ENCODE data around the gene PCDHGA12. TPM values are rescaled to one million over a fixed set of nuclear protein-coding genes. Genes with fewer than 3 reads are reported as not detected.
"Not testable (repeated sequence)": the region's sequence is repeated elsewhere in the genome, so short reads cannot be mapped to it uniquely, and the experiment has no call there.

Gene PCDHGA12
- 1.8 and 2.8 TPM in 2 replicates for total RNA-seq

- peak; percentile 77 to 87 for DNase-seq (ENCODE audit: low read depth in 2 of 2)
Observed at GRCh38 chr5:141430332-141431113, at the start of gene PCDHGA12. Gene PCDHGA12, plus strand, starts transcription at chr5:141430507. Its CDS starts 253 bp downstream, at chr5:141430760.

DNA sequence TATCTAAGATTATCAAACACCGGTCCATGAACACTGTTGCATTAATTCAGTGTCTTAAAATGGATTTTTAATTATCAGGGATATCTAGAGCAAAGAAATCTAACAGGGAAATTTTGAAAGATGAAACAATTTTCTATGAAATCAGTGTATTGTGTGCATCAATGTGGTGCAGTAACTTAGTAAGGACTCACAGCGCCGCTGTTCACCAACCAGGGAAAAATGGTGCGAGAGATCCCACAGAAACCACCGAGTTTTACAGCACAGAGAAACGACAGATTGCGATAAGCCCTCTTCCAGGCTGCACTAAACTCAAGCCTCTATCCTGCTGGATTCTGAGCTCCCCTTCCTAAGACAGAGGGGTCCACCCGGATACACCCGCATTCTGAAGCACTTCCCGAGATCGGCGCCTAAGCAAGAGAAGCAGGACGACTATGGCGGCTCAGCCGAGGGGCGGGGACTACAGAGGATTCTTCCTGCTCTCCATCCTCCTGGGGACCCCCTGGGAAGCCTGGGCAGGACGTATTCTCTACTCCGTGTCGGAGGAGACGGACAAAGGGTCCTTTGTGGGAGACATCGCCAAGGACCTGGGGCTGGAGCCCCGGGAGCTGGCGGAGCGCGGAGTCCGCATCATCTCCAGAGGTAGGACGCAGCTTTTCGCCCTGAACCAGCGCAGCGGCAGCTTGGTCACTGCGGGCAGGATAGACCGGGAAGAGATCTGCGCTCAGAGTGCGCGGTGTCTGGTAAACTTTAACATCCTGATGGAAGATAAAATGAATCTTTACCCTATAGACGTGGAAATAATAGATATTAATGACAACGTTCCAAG, 47.6 kb upstream of the PCDHGA12 start, which contains the start of gene PCDHGA7:
TSS of gene PCDHGA7 (plus strand) at position 274 of the 826 bp plus-strand sequence. CDS start at position 432, 158 bp downstream.
- peak; percentile 40 to 52 for DNase-seq (ENCODE audit: low read depth in 2 of 2)

- no peak for DNase-seq (ENCODE audit: low read depth in 2 of 2)
Observed at GRCh38 chr5:141383345-141383744, 47.0 kb upstream of the PCDHGA12 start.

DNA sequence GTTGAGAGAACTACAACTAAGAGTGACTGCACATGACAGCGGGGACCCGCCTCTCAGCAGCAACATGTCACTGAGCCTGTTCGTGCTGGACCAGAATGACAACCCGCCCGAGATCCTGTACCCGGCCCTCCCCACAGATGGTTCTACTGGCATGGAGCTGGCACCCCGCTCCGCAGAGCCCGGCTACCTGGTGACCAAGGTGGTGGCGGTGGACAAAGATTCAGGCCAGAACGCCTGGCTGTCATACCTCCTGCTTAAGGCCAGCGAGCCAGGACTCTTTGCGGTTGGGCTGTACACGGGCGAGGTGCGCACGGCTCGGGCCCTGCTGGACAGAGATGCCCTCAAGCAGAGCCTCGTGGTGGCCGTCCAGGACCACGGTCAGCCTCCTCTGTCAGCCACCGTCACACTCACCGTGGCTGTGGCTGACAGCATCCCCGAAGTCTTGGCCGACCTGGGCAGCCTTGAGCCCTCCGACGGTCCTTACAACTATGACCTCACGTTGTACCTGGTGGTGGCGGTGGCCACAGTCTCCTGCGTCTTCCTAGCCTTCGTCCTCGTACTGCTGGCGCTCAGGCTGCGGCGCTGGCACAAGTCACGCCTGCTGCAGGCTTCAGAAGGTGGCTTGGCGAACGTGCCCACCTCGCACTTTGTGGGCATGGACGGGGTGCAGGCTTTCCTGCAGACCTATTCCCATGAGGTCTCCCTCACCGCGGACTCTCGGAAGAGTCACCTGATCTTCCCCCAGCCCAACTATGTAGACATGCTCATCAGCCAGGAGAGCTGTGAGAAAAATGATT, 45.6 kb upstream of the PCDHGA12 start:
- no peak for DNase-seq (ENCODE audit: low read depth in 2 of 2)

- peak; percentile 46 to 75 for DNase-seq (ENCODE audit: low read depth in 2 of 2)
Observed at GRCh38 chr5:141387557-141388311, 42.6 kb upstream of the PCDHGA12 start, which contains the start of gene PCDHGB4. Gene PCDHGB4, plus strand, starts transcription at chr5:141387698. Its CDS starts 187 bp downstream, at chr5:141387885.

- no peak for DNase-seq (ENCODE audit: low read depth in 2 of 2)
Observed at GRCh38 chr5:141388661-141389060, 41.6 kb upstream of the PCDHGA12 start.

DNA sequence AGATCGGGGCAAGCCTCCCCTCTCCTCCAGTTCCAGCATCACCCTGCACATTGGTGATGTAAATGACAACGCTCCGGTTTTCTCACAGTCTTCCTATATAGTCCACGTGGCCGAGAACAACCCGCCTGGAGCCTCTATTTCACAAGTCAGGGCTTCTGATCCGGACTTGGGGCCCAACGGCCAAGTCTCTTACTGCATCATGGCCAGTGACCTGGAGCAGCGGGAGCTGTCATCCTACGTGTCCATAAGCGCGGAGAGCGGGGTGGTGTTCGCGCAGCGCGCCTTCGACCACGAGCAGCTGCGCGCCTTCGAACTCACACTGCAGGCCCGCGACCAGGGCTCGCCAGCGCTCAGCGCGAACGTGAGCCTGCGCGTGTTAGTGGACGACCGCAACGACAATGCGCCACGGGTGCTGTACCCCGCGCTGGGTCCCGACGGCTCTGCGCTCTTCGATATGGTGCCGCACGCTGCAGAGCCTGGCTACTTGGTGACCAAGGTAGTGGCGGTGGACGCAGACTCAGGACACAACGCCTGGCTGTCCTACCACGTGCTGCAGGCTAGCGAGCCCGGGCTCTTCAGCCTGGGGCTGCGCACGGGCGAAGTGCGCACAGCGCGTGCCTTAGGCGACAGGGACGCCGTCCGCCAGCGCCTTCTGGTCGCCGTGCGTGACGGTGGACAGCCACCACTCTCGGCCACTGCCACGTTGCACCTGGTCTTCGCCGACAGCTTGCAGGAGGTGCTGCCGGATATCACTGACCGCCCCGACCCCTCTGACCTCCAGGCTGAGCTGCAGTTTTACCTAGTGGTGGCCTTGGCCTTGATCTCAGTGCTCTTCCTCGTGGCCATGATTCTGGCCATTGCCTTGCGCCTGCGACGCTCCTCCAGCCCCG, 40.9 kb upstream of the PCDHGA12 start:
- no peak for DNase-seq (ENCODE audit: low read depth in 2 of 2)

DNA sequence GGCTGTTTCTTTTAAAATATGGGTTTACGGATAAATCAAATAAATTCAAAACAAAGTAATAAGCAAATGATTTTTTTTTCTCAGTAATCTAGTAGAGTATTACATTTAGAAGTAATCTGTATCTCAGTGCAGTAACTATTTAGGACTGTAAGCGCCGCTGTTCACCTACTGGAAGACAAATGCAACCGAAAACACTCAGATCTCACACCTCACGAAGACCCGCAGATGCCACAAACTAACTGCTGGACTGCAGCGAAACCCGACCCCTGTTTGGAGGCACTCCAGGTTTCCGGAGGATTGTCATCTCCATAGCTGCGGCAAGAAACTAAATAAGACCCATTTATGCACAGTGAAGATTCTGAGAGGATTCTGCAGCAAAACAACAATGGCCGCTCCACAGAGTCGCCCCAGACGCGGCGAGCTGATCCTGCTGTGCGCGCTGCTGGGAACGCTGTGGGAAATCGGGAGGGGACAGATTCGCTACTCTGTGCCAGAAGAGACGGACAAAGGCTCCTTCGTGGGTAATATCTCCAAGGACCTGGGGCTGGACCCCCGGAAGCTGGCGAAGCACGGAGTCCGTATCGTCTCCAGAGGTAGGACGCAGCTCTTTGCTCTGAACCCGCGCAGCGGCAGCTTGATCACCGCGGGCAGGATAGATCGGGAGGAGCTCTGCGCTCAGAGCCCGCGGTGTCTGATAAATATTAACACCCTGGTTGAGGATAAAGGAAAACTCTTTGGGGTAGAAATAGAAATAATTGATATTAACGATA, 37.7 kb upstream of the PCDHGA12 start, which contains the start of gene PCDHGA8:
TSS of gene PCDHGA8 (plus strand) at position 205 of the 770 bp plus-strand sequence. CDS start at position 386, 181 bp downstream.
- DNase-seq (ENCODE audit: low read depth in 2 of 2), result no peak

GRCh38 chr5:141393267-141393666, 37.0 kb upstream of the PCDHGA12 start:
- DNase-seq (ENCODE audit: low read depth in 2 of 2), result no peak

GRCh38 chr5:141394401-141395187, 35.7 kb upstream of the PCDHGA12 start:
- DNase-seq (ENCODE audit: low read depth in 2 of 2), result not testable (repeated sequence)

- DNase-seq (ENCODE audit: low read depth in 2 of 2), result peak; percentile 56 to 73
Observed at GRCh38 chr5:141397756-141398551, 32.4 kb upstream of the PCDHGA12 start, which contains the start of gene PCDHGB5. Gene PCDHGB5, plus strand, starts transcription at chr5:141397947. Its CDS starts 181 bp downstream, at chr5:141398128.

DNA sequence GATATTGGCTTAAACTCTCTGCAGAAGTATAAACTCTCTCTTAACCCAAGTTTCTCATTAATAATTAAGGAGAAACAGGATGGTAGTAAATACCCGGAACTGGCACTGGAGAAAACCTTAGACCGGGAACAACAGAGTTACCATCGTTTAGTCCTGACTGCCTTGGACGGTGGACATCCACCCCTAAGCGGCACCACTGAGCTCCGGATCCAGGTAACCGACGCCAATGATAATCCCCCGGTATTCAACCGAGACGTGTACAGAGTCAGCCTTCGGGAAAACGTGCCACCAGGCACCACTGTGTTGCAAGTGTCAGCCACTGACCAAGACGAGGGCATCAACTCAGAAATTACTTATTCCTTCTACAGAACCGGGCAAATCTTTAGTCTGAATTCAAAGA, 31.7 kb upstream of the PCDHGA12 start:
- no peak for DNase-seq (ENCODE audit: low read depth in 2 of 2)

DNA sequence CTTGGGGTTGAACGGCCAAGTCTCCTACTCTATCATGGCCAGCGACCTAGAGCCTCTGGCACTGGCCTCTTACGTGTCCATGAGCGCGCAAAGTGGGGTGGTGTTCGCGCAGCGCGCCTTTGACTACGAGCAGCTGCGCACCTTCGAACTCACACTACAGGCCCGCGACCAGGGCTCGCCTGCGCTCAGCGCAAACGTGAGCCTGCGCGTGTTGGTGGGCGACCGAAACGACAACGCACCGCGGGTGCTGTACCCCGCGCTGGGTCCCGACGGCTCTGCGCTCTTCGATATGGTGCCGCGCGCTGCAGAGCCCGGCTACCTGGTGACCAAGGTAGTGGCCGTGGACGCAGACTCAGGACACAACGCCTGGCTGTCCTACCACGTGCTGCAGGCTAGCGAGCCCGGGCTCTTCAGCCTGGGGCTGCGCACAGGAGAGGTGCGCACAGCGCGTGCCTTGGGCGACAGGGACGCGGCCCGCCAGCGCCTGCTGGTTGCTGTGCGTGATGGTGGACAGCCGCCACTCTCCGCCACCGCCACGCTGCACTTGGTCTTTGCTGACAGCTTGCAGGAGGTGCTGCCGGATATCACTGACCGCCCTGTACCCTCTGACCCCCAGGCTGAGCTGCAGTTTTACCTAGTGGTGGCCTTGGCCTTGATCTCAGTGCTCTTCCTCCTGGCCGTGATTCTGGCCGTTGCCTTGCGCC, 30.6 kb upstream of the PCDHGA12 start:
- DNase-seq (ENCODE audit: low read depth in 2 of 2), result no peak

DNA sequence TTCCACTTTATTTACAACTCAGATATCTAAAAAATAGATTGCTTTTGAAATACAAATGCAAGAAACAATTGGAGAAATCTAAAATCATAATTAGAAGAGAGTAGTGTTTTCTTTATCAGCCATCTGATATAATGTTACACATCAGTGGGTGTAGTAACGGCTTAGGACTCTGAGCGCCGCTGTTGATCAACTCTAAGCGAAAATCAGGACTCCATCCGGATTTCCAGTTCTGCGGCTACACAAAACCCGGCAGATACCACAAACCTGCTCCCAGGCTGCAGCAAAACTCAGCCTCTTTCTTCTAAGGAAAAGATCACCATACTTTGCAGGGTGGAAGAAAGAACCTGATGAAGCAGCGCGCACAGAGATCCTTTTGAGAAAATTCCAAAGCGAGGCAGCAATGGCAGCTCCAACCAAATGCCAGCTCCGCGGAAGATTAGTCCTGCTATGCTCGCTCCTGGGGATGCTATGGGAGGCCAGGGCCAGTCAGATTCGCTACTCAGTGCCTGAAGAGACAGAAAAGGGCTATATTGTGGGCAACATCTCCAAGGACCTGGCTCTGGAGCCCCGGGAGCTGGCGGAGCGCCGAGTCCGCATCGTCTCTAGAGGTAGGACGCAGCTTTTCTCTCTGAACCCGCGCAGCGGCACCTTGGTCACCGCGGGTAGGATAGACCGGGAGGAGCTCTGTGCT, 27.6 kb upstream of the PCDHGA12 start, which contains the start of gene PCDHGA9:
TSS of gene PCDHGA9 (plus strand) at position 226 of the 691 bp plus-strand sequence. CDS start at position 401, 175 bp downstream.
- DNase-seq (ENCODE audit: low read depth in 2 of 2), result peak; percentile 35 to 45

GRCh38 chr5:141403387-141403786, 26.9 kb upstream of the PCDHGA12 start:
- DNase-seq (ENCODE audit: low read depth in 2 of 2), result no peak

All from lung microvascular endothelial cell (primary cell).